GM19467 (cell line): ENCODE results near the gene G0S2.

Experiments used
- ATAC-seq: cut with Tn5 transposase; IDR thresholded peaks from one replicate; pipeline ENCODE4 v1.9.1; 2021; ENCODE audit warnings: mild to moderate bottlenecking, moderate library complexity; ENCODE audit not compliant: unreplicated experiment

G0S2 gene

DNA sequence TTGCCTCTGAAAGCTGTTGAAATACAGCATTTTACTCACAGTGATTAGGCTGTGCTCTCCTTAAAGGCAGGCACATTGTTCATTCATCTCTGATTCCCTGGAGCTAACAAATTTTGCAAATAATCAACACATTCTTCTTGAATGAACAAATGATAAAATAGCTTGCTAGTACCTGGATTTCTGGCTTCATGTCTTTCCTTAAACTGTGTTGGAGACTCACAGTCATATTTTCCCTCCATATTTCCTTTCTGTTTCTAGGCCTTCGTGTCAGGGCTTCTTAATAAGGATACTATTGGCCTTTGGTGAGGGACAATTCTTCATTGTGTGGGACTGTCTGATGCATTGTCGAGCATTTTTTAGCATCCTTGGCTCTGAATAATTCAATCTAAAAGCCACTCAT lies 39.1 kb downstream of the G0S2 start:
- no peak for ATAC-seq

- no peak for ATAC-seq
Measured at GRCh38 chr1:209715314-209715713, 40.1 kb downstream of the G0S2 start.

- ATAC-seq = no peak
Measured at GRCh38 chr1:209717818-209718217, 42.6 kb downstream of the G0S2 start.

- no peak for ATAC-seq
Measured at GRCh38 chr1:209720326-209720725, 45.1 kb downstream of the G0S2 start.

GRCh38 chr1:209720826-209721225 lies 45.6 kb downstream of the G0S2 start:
- ATAC-seq = no peak

DNA sequence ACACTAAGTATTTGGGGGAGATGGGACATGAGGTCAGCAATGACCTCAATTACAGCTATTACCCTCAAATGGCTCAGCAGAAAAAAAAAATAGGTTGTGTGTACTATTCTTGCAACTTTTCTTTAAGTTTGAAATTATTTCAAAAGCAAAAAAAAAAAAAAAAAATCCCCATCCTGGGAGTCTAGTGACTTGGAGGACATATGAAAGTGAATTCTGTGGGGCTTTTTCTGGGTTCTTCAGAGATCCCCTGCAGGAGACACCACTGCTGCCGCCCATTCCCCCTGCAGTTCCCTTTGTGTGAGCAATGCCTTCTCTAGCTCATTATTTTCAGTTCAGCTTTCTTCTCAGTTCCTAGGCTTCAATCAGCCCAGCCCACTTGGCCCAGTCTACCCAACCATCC lies 46.1 kb downstream of the G0S2 start:
- ATAC-seq = no peak

GRCh38 chr1:209723265-209723664 lies 48.1 kb downstream of the G0S2 start:
- ATAC-seq = no peak

DNA sequence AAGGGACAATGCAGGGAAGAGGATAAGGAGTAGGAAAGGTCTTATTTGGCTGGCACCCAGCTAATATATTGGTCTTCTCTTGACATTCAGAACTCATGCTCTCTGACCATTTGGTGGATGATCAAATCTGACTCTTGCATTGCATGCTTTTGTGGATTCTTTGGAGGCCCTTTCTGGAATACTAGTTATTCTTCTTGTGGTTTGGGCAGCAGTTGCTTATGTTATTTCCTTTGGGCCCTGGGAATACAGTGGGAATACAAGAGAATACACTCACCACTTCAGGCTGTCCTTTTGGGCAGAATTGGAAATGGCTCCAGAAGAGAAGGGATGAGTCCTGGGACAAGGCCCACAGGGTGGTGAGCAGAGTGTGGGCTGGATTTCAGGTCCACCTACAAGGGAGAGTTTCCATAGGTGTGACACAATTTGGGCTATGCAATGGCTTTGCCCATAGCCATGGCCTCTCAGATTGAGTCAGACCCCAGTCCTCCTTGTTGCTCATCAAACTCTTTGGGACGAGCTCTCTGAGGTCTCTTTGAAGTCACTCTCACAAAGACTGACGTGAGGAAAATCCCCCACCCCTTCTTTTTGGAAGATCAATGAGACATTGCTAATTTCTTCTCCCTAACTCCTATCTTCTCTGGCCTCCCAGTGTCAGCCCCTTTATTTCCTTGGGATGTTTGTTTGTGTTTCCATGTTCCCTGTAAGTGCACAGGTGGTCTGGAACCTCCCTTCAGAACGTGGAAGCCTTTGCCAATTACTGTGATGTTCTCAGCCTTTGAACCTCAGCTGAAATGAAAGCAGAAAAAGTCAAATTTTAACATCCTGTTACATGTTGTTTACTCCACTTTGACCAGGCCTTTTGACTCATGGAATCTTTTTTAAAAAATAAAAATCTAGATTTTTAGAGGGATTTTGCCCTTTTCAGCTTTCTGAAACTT lies 48.8 kb downstream of the G0S2 start:
- ATAC-seq = no peak
